ENCODE data around the gene EXOC3L1.

- TF ChIP-seq NFYB (CRISPR knock-in tag; conservative IDR thresholded peaks at IDR 0.05; ENCODE audit: low read depth) = no peak
- TF ChIP-seq, protein P1, sequence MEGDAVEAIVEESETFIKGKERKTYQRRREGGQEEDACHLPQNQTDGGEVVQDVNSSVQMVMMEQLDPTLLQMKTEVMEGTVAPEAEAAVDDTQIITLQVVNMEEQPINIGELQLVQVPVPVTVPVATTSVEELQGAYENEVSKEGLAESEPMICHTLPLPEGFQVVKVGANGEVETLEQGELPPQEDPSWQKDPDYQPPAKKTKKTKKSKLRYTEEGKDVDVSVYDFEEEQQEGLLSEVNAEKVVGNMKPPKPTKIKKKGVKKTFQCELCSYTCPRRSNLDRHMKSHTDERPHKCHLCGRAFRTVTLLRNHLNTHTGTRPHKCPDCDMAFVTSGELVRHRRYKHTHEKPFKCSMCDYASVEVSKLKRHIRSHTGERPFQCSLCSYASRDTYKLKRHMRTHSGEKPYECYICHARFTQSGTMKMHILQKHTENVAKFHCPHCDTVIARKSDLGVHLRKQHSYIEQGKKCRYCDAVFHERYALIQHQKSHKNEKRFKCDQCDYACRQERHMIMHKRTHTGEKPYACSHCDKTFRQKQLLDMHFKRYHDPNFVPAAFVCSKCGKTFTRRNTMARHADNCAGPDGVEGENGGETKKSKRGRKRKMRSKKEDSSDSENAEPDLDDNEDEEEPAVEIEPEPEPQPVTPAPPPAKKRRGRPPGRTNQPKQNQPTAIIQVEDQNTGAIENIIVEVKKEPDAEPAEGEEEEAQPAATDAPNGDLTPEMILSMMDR (IDR thresholded peaks at IDR 0.05) = no peak
- no peak for TF ChIP-seq CREB1 (CRISPR knock-in tag; IDR thresholded peaks at IDR 0.05)
- no peak for TF ChIP-seq SP1 (CRISPR knock-in tag; conservative IDR thresholded peaks at IDR 0.05)
Observed at GRCh38 chr16:67148656-67149275, 41.2 kb downstream of the EXOC3L1 start.
